Endothelial cell of umbilical vein (primary cell): Measurements from ENCODE around the gene ABCG2. TPM values are rescaled to one million over a fixed set of nuclear protein-coding genes. Genes with fewer than 3 reads are reported as not detected.

Experiments
- BruUV-seq: library from RNA; stranded (reverse); fragments of 400-500 nt; replicated peaks from 2 replicates; lab custom pipeline; 2021; lab: Mats Ljungman, UMichigan
- CTCF ChIA-PET: fragments of 300-600, 350-600 bp; sonication (Branson Sonifier 250); formaldehyde crosslinking; loops from one replicate; lab custom pipeline; 2021; ENCODE audit warnings: antibody characterized with exemption, inconsistent platforms; lab: Charles Lee
- POLR2A ChIA-PET: fragments of 300-600, 350-600 bp; sonication (Branson Sonifier 250); formaldehyde crosslinking; loops from one replicate; lab custom pipeline; 2021; ENCODE audit warnings: antibody characterized with exemption, inconsistent platforms; lab: Charles Lee
- DNase-seq: peaks from one replicate; pipeline ENCODE4 v3.0.0-alpha.2; 2011; ENCODE audit warnings: low read depth, low spot score
- FAIRE-seq: peaks from 2 replicates; lab custom pipeline; 2011; peaks lifted over from hg19 to GRCh38; lab: Jason Lieb, UNC
- H2AFZ ChIP-seq: 2 replicates; pipeline ENCODE4 v1.6.0; 2012; ENCODE audit warnings: low read depth, low read length, control low read depth, inconsistent platforms
- H3K27ac ChIP-seq: 2 replicates; pipeline ENCODE4 v1.5.1; 2011; ENCODE audit warnings: low read depth, mild to moderate bottlenecking, control low read depth, low read length, moderate library complexity; ENCODE audit not compliant: insufficient read depth
- H3K27me3 ChIP-seq, 2 experiments: 2 replicates each; pipeline versions ENCODE4 v1.6.0 to v1.6.1; 2011; ENCODE audit warnings: low read length in 2 of 2, mixed read lengths in 1 of 2; ENCODE audit not compliant: control insufficient read depth in 2 of 2, insufficient read depth in 2 of 2
- H3K36me3 ChIP-seq, 2 experiments: 2 replicates in 1 of 2; 3 replicates in 1 of 2; pipeline ENCODE4 v1.5.1; 2011; ENCODE audit warnings: low read length in 2 of 2, mild to moderate bottlenecking in 1 of 2, moderate library complexity in 1 of 2; ENCODE audit not compliant: control insufficient read depth in 2 of 2, insufficient read depth in 2 of 2; ENCODE audit errors: extremely low read depth in 1 of 2
- H3K4me1 ChIP-seq: 3 replicates; pipeline ENCODE4 v1.5.1; 2011; ENCODE audit warnings: mild to moderate bottlenecking, low read length; ENCODE audit not compliant: control insufficient read depth, insufficient read depth; ENCODE audit errors: extremely low read depth
- H3K4me2 ChIP-seq: 2 replicates; pipeline ENCODE4 v1.6.1; 2011; ENCODE audit warnings: low read length, control low read depth, mixed read lengths; ENCODE audit not compliant: insufficient read depth
- H3K4me3 ChIP-seq, 3 experiments: fragments of 200-600 bp in 1 of 3; sonication (generic), shearing (Covaris generic) in 1 of 3; replicated peaks in 1 of 3; 2 replicates each; pipeline ENCODE4 v1.5.1; 2011 to 2016; ENCODE audit warnings: control low read depth in 3 of 3, low read length in 3 of 3, mild to moderate bottlenecking in 2 of 3, inconsistent platforms in 1 of 3, low read depth in 1 of 3, moderate library complexity in 1 of 3; ENCODE audit not compliant: insufficient read depth in 1 of 3
- H3K79me2 ChIP-seq: 2 replicates; pipeline ENCODE4 v1.6.0; 2012; ENCODE audit warnings: low read length, inconsistent platforms; ENCODE audit not compliant: control insufficient read depth, insufficient read depth
- H3K9ac ChIP-seq: replicated peaks from 2 replicates; pipeline ENCODE3; 2011; ENCODE audit warnings: low read length, control low read depth; ENCODE audit not compliant: insufficient read depth; ENCODE audit errors: extremely low read depth
- H3K9me1 ChIP-seq: replicated peaks from 3 replicates; pipeline ENCODE4 v1.6.0; 2011; ENCODE audit warnings: mild to moderate bottlenecking, low read length; ENCODE audit not compliant: control insufficient read depth, insufficient read depth; ENCODE audit errors: extremely low read depth
- H3K9me3 ChIP-seq: replicated peaks from 2 replicates; pipeline ENCODE4 v1.5.1; 2012; ENCODE audit warnings: low read length, inconsistent platforms; ENCODE audit not compliant: control insufficient read depth, insufficient read depth
- H4K20me1 ChIP-seq: replicated peaks from 2 replicates; pipeline ENCODE3; 2011; ENCODE audit warnings: mild to moderate bottlenecking, low read length; ENCODE audit not compliant: control insufficient read depth, insufficient read depth; ENCODE audit errors: extremely low read depth
- EZH2 ChIP-seq: IDR thresholded peaks from 2 replicates; pipeline ENCODE4 v1.6.1; 2012; ENCODE audit warnings: borderline replicate concordance, low read depth, mild to moderate bottlenecking, moderate library complexity, low read length, inconsistent platforms; ENCODE audit not compliant: severe bottlenecking
- FOS ChIP-seq: IDR thresholded peaks from 2 replicates; pipeline ENCODE4 v1.6.1; 2011; ENCODE audit warnings: mild to moderate bottlenecking, low read length, moderate library complexity, borderline replicate concordance; ENCODE audit not compliant: insufficient read depth
- GATA2 ChIP-seq: IDR thresholded peaks from 2 replicates; pipeline ENCODE4 v1.7.0; 2011; ENCODE audit warnings: low read depth, mild to moderate bottlenecking, moderate library complexity, mixed read lengths, low read length; ENCODE audit not compliant: insufficient read length, insufficient read depth
- JUN ChIP-seq: IDR thresholded peaks from 2 replicates; pipeline ENCODE4 v1.6.1; 2011; ENCODE audit warnings: borderline replicate concordance, low read depth; ENCODE audit not compliant: insufficient read length, insufficient read depth
- MYC ChIP-seq: IDR thresholded peaks from one replicate; pipeline ENCODE4 v1.6.1; 2011; ENCODE audit warnings: mild to moderate bottlenecking, low read depth, low read length
- POLR2A ChIP-seq: IDR thresholded peaks from 2 replicates; pipeline ENCODE4 v1.6.1; 2012; ENCODE audit warnings: low read depth, mild to moderate bottlenecking, control low read depth, low read length
- POLR2AphosphoS5 ChIP-seq: IDR thresholded peaks from 2 replicates; pipeline ENCODE4 v1.6.1; 2012; ENCODE audit warnings: low read depth, mild to moderate bottlenecking, control low read depth, low read length, moderate library complexity; ENCODE audit not compliant: insufficient read depth
- dilution Hi-C: fragments of 300-500 bp; cut with MboI; formaldehyde crosslinking; loops from one replicate; pipeline ENCODE4 v1.15.0; 2019; ENCODE audit warnings: low sequenced_read_pairs; ENCODE audit not compliant: extremely low pct_ligation_motif_present
- intact Hi-C: fragments of 100-400 bp; cut with micrococcal nuclease; formaldehyde crosslinking; loops from one replicate; pipeline ENCODE4 v1.10.0; 2022
- polyA plus RNA-seq, 4 experiments: library from polyadenylated mRNA; depleted of rRNA in 3 of 4; stranded (reverse) in 3 of 4; unstranded in 1 of 4; fragments of >200 nt; gene quantifications; 2 replicates each; pipeline versions ENCODE4 v1.2.1 to v1.2.3, GENCODE V29; 2011 to 2012; ENCODE audit warnings: missing spikeins in 1 of 4
- total RNA-seq: library from RNA; stranded (reverse); gene quantifications from 2 replicates; pipeline ENCODE4 v1.2.3, GENCODE V29; 2021
- TF ChIP-seq, protein P1 (sequence below), 2 donors: IDR thresholded peaks; 1 replicate in 1 of 2; 2 replicates in 1 of 2; pipeline ENCODE4 v1.5.1; 2011; ENCODE audit warnings: low read length in 2 of 2, mild to moderate bottlenecking in 2 of 2, moderate library complexity in 2 of 2, control low read depth in 1 of 2, inconsistent platforms in 1 of 2, low read depth in 1 of 2; ENCODE audit not compliant: insufficient read depth in 1 of 2; ENCODE audit errors: extremely low read depth in 1 of 2
- TF ChIP-seq, protein P2 (sequence below): IDR thresholded peaks from 2 replicates; pipeline ENCODE4 v1.6.1; 2011; ENCODE audit not compliant: insufficient read depth, insufficient read length

ABCG2 gene
- total and polyA plus RNA-seq, 2 donors (not counting 3 experiments of a cell fraction or from before 2014, with no cell fraction given): 3.4 to 5.0 TPM

DNA sequence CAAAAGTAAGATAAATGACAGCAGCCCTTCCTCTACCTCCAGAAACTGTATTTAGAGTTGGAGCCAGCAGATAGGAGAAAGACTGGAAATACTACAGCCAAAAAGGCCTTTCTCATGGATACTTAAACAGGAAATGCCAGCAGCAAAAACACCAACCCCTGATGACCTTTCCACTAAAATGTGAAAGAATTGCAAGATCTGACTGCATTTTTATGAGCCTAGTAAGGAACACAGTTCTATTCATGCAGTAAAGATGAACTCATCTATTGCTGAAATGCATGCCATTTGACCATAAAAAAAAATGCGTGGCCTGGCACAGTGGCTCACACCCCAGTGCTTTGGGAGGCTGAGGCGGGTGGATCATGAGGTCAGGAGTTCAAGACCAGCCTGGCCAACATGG, 19.9 kb downstream of the ABCG2 start:
- TF ChIP-seq, protein P1, sequence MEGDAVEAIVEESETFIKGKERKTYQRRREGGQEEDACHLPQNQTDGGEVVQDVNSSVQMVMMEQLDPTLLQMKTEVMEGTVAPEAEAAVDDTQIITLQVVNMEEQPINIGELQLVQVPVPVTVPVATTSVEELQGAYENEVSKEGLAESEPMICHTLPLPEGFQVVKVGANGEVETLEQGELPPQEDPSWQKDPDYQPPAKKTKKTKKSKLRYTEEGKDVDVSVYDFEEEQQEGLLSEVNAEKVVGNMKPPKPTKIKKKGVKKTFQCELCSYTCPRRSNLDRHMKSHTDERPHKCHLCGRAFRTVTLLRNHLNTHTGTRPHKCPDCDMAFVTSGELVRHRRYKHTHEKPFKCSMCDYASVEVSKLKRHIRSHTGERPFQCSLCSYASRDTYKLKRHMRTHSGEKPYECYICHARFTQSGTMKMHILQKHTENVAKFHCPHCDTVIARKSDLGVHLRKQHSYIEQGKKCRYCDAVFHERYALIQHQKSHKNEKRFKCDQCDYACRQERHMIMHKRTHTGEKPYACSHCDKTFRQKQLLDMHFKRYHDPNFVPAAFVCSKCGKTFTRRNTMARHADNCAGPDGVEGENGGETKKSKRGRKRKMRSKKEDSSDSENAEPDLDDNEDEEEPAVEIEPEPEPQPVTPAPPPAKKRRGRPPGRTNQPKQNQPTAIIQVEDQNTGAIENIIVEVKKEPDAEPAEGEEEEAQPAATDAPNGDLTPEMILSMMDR (IDR thresholded peaks at IDR 0.05; ENCODE audit: extremely low read depth in 1 of 2, insufficient read depth in 1 of 2, low read depth in 1 of 2, low read length in 2 of 2): no peak
- TF ChIP-seq MYC: no peak
- TF ChIP-seq EZH2: no peak
- TF ChIP-seq POLR2A: no peak
- TF ChIP-seq POLR2AphosphoS5: no peak
- TF ChIP-seq JUN: no peak
- no peak for TF ChIP-seq FOS
- TF ChIP-seq GATA2: no peak
- TF ChIP-seq, protein P2, sequence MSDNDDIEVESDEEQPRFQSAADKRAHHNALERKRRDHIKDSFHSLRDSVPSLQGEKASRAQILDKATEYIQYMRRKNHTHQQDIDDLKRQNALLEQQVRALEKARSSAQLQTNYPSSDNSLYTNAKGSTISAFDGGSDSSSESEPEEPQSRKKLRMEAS: no peak
- Histone ChIP-seq H3K4me1 (peaks cover 12% of the 10 kb centered on the region), H2AFZ (no peak overlapping the region), H3K27me3 (no peaks in the 10 kb centered on the region), H3K27ac (no peak overlapping the region), H3K79me2 (no peaks in the 10 kb centered on the region), H3K4me2 (peak overlapping the region; percentile 12), H3K4me3 (no peak overlapping the region), H3K36me3 (no peaks in the 10 kb centered on the region), H3K9me1 (no peaks in the 10 kb centered on the region), H3K9ac (no peak overlapping the region), H4K20me1 (no peaks in the 10 kb centered on the region), H3K9me3 (no peaks in the 10 kb centered on the region)
- ChIA-PET POLR2A (no interaction called here), CTCF (no interaction called here)
- dilution Hi-C loops (no loop called here), intact Hi-C loops (loop anchor here (2.0 kb wide), 1 partner anchor 32 kb away; no protein-coding TSS in a partner anchor)
- DNase-seq: peak; percentile 64
- no peak for FAIRE-seq
- no TSS peak for BruUV-seq
